ENCODE results near the gene LYRM9. TPM values are rescaled to one million over a fixed set of nuclear protein-coding genes. Genes with fewer than 3 reads are reported as not detected.

Gene LYRM9
- total and polyA plus RNA-seq, 2 of the 8 experiments (the other 6 are each of a cell fraction or from before 2014, with no cell fraction given): 4.3 to 5.2 TPM

DNA sequence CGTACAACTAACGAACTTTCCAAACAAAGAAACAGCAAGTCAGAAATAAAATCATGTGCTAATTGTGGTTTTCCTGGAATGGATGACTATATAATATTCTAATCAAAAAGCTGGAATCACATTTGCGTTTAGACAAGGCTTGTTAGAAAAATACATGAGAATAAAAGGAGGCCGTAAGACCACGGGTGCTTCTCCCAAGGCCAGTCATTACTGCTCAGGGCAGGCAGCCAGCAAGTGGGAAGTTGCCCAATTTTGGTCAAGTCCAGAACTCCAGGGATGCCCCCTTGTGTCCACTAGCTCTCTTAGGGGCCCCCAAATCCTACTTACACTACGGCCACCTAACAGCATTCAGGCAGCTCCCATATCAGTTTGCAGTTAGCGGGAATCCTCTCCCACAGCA, 25.9 kb upstream of the LYRM9 start (continued):
- no peak; a peak in 1 of 4 replicates for TF ChIP-seq RAD21 (IDR thresholded peaks at IDR 0.05 in 1 of 2, conservative IDR thresholded peaks at IDR 0.05 in 1 of 2; ENCODE audit: low read depth in 2 of 2, low read length in 2 of 2)
- no peak for TF ChIP-seq GABPA (IDR thresholded peaks at IDR 0.05; ENCODE audit: borderline replicate concordance, insufficient read depth, low read length)
- no peak for TF ChIP-seq JUN (IDR thresholded peaks at IDR 0.05; ENCODE audit: low read depth, low read length)
- TF ChIP-seq SP4 (IDR thresholded peaks at IDR 0.05; ENCODE audit: low read length): no peak
- no peak for TF ChIP-seq TAF7 (optimal IDR thresholded peaks at IDR 0.05; ENCODE audit: borderline replicate concordance, low read depth, low read length)

All from H1 (cell line).